Measurements from ENCODE around the gene CYP19A1. TPM values are rescaled to one million over a fixed set of nuclear protein-coding genes. Genes with fewer than 3 reads are reported as not detected.

The CYP19A1 gene
- total and polyA plus RNA-seq, 2 of the 8 experiments (the other 6 are each of a cell fraction or from before 2014, with no cell fraction given) = not detected

DNA sequence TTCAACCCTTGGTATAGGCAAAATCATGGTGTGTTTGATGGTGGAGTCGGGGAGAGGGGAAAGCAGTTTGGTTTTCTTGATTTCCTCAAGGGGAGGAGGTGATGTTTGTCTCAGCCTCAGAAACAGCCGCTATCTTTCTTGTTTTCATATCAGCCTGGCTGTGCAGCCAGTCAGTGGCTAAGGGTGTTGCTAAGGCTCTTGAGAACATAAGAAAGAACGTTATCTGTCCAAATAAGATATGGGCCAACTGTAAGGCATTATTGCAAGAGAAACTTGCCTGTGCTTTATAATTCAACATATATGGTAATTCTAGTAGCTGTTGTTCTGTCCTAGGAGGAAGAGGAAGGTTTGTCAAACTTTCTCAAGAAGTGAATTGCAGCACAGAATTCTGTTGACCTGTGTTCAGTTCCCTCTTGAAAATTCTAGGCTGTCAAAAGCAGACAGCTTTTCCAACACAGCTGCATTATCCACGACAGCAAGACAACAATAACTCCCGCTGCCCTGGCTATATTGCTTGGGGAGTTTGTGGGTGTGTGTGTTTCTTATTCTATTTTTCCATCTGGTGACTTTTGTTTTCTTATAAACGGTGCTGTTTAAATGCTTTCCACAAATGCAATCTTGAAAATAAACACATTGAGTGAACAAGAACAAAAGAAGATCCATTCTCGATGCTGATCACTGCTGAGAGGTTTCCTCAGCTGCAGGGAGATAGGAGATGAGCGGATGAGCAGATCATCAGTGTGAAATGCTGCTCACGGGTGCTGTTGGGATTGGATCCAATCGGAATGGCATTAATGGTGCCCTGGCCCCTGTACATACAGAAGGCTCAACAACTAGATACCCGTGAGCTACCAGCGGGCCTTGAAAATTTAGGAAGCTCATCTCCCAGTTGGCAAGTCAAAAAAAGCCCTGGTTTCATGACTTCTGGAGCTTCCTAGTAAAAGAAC is 152.9 kb downstream of the CYP19A1 start (continued):
- TF ChIP-seq, protein P1, sequence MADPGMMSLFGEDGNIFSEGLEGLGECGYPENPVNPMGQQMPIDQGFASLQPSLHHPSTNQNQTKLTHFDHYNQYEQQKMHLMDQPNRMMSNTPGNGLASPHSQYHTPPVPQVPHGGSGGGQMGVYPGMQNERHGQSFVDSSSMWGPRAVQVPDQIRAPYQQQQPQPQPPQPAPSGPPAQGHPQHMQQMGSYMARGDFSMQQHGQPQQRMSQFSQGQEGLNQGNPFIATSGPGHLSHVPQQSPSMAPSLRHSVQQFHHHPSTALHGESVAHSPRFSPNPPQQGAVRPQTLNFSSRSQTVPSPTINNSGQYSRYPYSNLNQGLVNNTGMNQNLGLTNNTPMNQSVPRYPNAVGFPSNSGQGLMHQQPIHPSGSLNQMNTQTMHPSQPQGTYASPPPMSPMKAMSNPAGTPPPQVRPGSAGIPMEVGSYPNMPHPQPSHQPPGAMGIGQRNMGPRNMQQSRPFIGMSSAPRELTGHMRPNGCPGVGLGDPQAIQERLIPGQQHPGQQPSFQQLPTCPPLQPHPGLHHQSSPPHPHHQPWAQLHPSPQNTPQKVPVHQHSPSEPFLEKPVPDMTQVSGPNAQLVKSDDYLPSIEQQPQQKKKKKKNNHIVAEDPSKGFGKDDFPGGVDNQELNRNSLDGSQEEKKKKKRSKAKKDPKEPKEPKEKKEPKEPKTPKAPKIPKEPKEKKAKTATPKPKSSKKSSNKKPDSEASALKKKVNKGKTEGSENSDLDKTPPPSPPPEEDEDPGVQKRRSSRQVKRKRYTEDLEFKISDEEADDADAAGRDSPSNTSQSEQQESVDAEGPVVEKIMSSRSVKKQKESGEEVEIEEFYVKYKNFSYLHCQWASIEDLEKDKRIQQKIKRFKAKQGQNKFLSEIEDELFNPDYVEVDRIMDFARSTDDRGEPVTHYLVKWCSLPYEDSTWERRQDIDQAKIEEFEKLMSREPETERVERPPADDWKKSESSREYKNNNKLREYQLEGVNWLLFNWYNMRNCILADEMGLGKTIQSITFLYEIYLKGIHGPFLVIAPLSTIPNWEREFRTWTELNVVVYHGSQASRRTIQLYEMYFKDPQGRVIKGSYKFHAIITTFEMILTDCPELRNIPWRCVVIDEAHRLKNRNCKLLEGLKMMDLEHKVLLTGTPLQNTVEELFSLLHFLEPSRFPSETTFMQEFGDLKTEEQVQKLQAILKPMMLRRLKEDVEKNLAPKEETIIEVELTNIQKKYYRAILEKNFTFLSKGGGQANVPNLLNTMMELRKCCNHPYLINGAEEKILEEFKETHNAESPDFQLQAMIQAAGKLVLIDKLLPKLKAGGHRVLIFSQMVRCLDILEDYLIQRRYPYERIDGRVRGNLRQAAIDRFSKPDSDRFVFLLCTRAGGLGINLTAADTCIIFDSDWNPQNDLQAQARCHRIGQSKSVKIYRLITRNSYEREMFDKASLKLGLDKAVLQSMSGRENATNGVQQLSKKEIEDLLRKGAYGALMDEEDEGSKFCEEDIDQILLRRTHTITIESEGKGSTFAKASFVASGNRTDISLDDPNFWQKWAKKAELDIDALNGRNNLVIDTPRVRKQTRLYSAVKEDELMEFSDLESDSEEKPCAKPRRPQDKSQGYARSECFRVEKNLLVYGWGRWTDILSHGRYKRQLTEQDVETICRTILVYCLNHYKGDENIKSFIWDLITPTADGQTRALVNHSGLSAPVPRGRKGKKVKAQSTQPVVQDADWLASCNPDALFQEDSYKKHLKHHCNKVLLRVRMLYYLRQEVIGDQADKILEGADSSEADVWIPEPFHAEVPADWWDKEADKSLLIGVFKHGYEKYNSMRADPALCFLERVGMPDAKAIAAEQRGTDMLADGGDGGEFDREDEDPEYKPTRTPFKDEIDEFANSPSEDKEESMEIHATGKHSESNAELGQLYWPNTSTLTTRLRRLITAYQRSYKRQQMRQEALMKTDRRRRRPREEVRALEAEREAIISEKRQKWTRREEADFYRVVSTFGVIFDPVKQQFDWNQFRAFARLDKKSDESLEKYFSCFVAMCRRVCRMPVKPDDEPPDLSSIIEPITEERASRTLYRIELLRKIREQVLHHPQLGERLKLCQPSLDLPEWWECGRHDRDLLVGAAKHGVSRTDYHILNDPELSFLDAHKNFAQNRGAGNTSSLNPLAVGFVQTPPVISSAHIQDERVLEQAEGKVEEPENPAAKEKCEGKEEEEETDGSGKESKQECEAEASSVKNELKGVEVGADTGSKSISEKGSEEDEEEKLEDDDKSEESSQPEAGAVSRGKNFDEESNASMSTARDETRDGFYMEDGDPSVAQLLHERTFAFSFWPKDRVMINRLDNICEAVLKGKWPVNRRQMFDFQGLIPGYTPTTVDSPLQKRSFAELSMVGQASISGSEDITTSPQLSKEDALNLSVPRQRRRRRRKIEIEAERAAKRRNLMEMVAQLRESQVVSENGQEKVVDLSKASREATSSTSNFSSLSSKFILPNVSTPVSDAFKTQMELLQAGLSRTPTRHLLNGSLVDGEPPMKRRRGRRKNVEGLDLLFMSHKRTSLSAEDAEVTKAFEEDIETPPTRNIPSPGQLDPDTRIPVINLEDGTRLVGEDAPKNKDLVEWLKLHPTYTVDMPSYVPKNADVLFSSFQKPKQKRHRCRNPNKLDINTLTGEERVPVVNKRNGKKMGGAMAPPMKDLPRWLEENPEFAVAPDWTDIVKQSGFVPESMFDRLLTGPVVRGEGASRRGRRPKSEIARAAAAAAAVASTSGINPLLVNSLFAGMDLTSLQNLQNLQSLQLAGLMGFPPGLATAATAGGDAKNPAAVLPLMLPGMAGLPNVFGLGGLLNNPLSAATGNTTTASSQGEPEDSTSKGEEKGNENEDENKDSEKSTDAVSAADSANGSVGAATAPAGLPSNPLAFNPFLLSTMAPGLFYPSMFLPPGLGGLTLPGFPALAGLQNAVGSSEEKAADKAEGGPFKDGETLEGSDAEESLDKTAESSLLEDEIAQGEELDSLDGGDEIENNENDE (IDR thresholded peaks at IDR 0.05; ENCODE audit: insufficient replicate concordance, low read length) = no peak
